Tibial nerve (tissue), 4 donors: ENCODE results near the gene LDAH. TPM values are rescaled to one million over a fixed set of nuclear protein-coding genes. Genes with fewer than 3 reads are reported as not detected.

Source experiments
- DNase-seq, 2 donors: peaks; one replicate each; pipeline ENCODE4 v3.0.0-alpha.2; 2019; ENCODE audit warnings: low spot score in 2 of 2
- H3K27ac ChIP-seq, 4 donors: fragments of 200-600 bp; sonication (generic) in 3 of 4; one replicate each; pipeline ENCODE4 v1.5.1; 2017 to 2019; ENCODE audit warnings: mild to moderate bottlenecking in 1 of 4
- H3K27me3 ChIP-seq, 2 donors: fragments of 200-600 bp; sonication (generic) in 1 of 2; one replicate each; pipeline versions ENCODE4 v1.5.1 to v1.6.0; 2017 to 2019
- H3K36me3 ChIP-seq, 3 donors: fragments of 200-600 bp; sonication (generic); one replicate each; pipeline ENCODE4 v1.5.1; 2018 to 2019
- H3K4me1 ChIP-seq, 4 donors: fragments of 200-600 bp; sonication (generic) in 3 of 4; one replicate each; pipeline ENCODE4 v1.5.1; 2017 to 2019
- H3K4me3 ChIP-seq, 4 donors: fragments of 200-600 bp; sonication (generic) in 3 of 4; one replicate each; pipeline ENCODE4 v1.5.1; 2017 to 2019; ENCODE audit warnings: mild to moderate bottlenecking in 1 of 4, moderate library complexity in 1 of 4
- H3K9me3 ChIP-seq, 4 donors: fragments of 200-600 bp; sonication (generic) in 3 of 4; one replicate each; pipeline ENCODE4 v1.5.1; 2017 to 2019
- EP300 ChIP-seq, 2 donors: sonication (generic); formaldehyde crosslinking; IDR thresholded peaks; one replicate each; pipeline ENCODE4 v1.6.1; 2017; ENCODE audit warnings: antibody characterized with exemption in 2 of 2, mild to moderate bottlenecking in 1 of 2
- POLR2A ChIP-seq, 2 donors: fragments of 450-650 bp; IDR thresholded peaks; one replicate each; pipeline ENCODE4 v1.6.1; 2017; ENCODE audit warnings: antibody characterized with exemption in 2 of 2, mild to moderate bottlenecking in 2 of 2, moderate library complexity in 2 of 2
- WGBS, 2 donors: methylation state at CpG; one replicate each; pipeline ENCODE4 v1.1.5; 2018; 5-methylcytosine and 5-hydroxymethylcytosine counted together
- total RNA-seq, 4 donors: library from RNA; depleted of rRNA; stranded (reverse); fragments of >200 nt; gene quantifications; one replicate each; pipeline ENCODE4 v1.1.0, GENCODE V29; 2016
- TF ChIP-seq, protein P1 (sequence below), 5 experiments: fragments of 200-600 bp in 3 of 5; fragments of 450-650 bp in 2 of 5; sonication (generic) in 3 of 5; IDR thresholded peaks; one replicate each; pipeline ENCODE4 v1.5.1; 2016 to 2019; ENCODE audit warnings: antibody characterized with exemption in 5 of 5, mild to moderate bottlenecking in 3 of 5, moderate library complexity in 2 of 5

Gene LDAH
- total RNA-seq, 4 donors from 2014 or later, result 13.4 to 27.1 (median 15.7) TPM

DNA sequence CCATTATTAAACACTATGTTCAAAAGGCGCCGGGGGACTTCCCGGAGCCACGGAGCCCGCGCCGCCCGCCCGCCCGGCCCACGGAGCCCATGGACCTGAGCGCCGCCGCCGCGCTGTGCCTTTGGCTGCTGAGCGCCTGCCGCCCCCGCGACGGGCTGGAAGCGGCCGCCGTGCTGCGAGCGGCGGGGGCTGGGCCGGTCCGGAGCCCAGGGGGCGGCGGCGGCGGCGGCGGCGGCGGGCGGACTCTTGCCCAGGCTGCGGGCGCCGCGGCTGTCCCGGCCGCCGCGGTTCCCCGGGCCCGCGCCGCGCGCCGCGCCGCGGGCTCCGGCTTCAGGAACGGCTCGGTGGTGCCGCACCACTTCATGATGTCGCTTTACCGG lies 155.8 kb downstream of the LDAH start:
- Histone ChIP-seq H3K9me3 (no peaks in the 10 kb centered on the region), H3K4me1 (peaks cover 0 to 59% (median 20%) of the 10 kb centered on the region in 4 donors), H3K27me3 (peaks cover 0 to 94% of the 10 kb centered on the region in 2 donors), H3K36me3 (no peaks in the 10 kb centered on the region), H3K27ac (peak overlapping the region in 2 of 4 donors; percentile 57 to 59), H3K4me3 (peak overlapping the region; percentile 37 to 61 (median 47))
- 0% methylated on average over 10 of the region's 62 CpGs; no CpG with 5 or more reads in 1 of the 2 donors for WGBS, 2 donors
- TF ChIP-seq POLR2A (IDR thresholded peaks at IDR 0.05), result no peak
- TF ChIP-seq, protein P1, sequence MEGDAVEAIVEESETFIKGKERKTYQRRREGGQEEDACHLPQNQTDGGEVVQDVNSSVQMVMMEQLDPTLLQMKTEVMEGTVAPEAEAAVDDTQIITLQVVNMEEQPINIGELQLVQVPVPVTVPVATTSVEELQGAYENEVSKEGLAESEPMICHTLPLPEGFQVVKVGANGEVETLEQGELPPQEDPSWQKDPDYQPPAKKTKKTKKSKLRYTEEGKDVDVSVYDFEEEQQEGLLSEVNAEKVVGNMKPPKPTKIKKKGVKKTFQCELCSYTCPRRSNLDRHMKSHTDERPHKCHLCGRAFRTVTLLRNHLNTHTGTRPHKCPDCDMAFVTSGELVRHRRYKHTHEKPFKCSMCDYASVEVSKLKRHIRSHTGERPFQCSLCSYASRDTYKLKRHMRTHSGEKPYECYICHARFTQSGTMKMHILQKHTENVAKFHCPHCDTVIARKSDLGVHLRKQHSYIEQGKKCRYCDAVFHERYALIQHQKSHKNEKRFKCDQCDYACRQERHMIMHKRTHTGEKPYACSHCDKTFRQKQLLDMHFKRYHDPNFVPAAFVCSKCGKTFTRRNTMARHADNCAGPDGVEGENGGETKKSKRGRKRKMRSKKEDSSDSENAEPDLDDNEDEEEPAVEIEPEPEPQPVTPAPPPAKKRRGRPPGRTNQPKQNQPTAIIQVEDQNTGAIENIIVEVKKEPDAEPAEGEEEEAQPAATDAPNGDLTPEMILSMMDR (IDR thresholded peaks at IDR 0.05), result peak in 2 of 5 experiments; percentile 1 to 17
- no peak for DNase-seq

DNA sequence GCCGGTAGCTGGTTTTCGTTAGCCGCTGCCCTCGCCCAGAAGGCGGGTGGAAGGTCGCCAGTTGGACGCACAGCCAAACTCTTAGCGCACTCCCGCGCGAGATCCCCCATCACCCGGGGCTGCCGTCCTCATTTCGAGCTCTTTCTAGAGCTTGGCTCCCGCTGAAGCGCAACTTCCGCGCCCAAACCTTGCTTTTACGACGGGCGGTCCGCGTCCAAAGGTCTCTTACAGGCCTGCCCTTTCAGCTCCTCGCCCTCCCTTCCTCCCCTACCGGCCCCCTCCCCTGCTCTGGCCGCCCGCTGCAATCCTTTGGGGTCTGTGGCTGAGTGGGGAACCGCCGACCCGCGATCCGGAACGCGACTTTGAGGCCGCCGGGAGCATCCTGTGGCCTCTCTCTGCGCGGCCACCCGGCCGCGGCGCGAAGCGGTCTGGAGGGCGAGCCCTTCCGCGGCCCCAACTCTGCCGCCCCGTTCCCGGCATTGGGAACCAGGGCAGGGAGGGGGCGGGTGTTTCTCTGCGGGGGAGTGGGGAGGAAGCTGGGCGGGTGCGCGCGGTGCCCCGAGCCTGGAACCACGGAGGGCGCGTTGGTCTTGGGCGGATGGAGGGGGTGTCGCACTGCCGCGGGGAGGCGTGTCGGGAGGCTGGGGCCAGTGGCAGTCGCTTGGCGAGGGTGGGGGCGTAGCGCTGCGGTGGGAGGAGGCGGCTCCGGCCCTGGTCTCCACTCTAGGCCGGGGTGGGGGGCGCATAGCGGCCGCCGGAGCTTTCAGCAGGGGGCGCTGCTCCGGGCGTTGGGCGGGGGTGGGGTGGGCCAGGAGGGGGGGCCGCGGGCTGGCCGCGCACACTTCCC lies 156.4 kb downstream of the LDAH start, which contains the start of gene GDF7:
Gene GDF7, plus strand, starts transcription at position 841 of the 847 bp plus-strand sequence. CDS start 96 bp downstream, outside the sequence.
- H3K27me3 ChIP-seq, result peaks cover 0 to 94% of the 10 kb centered on the region in 2 donors
- 0 to 1% methylated on average over 51 to 62 of the region's 86 CpGs for WGBS, 2 donors
- no peaks in the 10 kb centered on the region for H3K36me3 ChIP-seq
- peak within 1 kb of the TSS in 3 of 4 donors; percentile 6 to 59 (median 57) for H3K27ac ChIP-seq
- H3K4me3 ChIP-seq, result peak within 1 kb of the TSS; percentile 37 to 61 (median 47)
- peaks cover 0 to 59% (median 18%) of the 10 kb centered on the region in 4 donors for H3K4me1 ChIP-seq
- no peaks in the 10 kb centered on the region for H3K9me3 ChIP-seq
- no peak for DNase-seq
- TF ChIP-seq EP300 (IDR thresholded peaks at IDR 0.05), result no peak
- TF ChIP-seq, protein P1 (IDR thresholded peaks at IDR 0.05), result peak in 4 of 5 experiments; percentile 19 to 35 (median 26)

DNA sequence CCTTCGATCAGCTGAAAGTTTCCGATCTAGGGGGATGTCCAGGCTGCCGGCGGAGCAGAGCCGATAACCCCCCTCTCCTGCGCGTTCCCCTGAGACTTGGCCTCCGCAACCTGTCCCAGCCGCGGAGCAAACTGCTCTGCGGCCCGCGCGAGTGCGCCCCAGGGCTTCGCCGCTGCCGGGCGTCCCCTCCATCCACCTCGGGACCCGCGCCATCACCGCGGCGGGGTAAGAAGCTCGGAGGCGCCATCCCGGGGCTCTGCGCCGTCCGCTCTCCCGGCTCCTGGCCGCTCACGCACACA lies 156.9 kb downstream of the LDAH start:
- no peaks in the 10 kb centered on the region for H3K36me3 ChIP-seq
- TF ChIP-seq POLR2A (IDR thresholded peaks at IDR 0.05) (no peak), EP300 (IDR thresholded peaks at IDR 0.05) (no peak)
- TF ChIP-seq, protein P1 (IDR thresholded peaks at IDR 0.05), result no peak
- H3K4me3 ChIP-seq, result peak overlapping the region; percentile 37 to 61 (median 47)
- no peak for DNase-seq
- peaks cover 0 to 94% of the 10 kb centered on the region in 2 donors for H3K27me3 ChIP-seq
- WGBS, 2 donors, result 2 to 3% methylated on average over 10 to 16 of the region's 34 CpGs
- H3K4me1 ChIP-seq, result peaks cover 0 to 57% (median 16%) of the 10 kb centered on the region in 4 donors
- H3K9me3 ChIP-seq, result no peaks in the 10 kb centered on the region
- H3K27ac ChIP-seq, result peak overlapping the region in 3 of 4 donors; percentile 6 to 59 (median 57)

DNA sequence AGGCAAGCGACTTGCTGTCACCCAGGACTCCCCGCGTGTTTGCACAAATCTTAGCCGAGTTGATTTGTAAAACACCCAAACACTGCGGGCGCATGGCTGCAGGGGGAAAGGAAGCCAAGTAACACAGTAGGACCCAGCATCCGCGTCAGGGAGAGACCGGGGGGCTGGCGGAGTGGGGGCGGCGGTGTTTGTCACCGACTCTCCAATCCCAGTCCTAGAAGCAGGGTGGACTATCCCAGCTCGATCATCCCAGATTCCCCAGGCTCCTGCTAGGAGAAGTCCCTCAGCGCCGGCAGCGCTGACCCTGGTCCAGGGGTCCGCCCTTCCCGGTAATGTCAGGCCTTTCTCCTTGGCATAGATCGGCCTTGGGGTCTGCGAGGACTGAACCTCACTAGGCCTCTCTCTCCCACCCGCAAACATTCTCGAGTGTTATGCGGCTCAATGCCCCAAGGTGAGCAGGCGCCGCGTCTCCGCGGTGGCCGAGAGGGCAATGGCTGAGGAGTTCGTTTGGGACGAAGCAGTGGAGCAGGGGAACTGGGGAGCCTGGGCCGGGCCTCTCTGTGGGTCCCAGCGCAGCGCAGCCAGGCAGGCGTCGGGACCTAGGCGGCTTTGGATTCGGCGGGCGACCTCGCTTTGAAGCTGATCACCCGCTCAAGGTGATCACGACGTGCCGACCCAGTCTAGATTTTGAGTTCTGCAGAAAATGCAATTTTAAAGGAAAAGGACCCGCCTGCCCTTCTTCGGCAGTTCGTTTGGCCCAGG lies 157.5 kb downstream of the LDAH start:
- Histone ChIP-seq H3K4me1 (peaks cover 0 to 52% (median 16%) of the 10 kb centered on the region in 4 donors), H3K9me3 (no peaks in the 10 kb centered on the region), H3K27ac (peak overlapping the region in 1 of 4 donors; percentile 57), H3K4me3 (peak overlapping the region; percentile 37 to 61 (median 47)), H3K27me3 (peaks cover 0 to 95% of the 10 kb centered on the region in 2 donors), H3K36me3 (no peaks in the 10 kb centered on the region)
- 8 to 12% methylated on average over 47 to 48 of the region's 49 CpGs for WGBS, 2 donors
- TF ChIP-seq EP300 (IDR thresholded peaks at IDR 0.05), result no peak
- TF ChIP-seq, protein P1 (IDR thresholded peaks at IDR 0.05), result no peak
- no peak for TF ChIP-seq POLR2A (IDR thresholded peaks at IDR 0.05)
- DNase-seq, result no peak
